Superior temporal gyrus (tissue), 1 donor: Measurements from ENCODE around the gene FARS2.
"Not testable (repeated sequence)": the region's sequence is repeated elsewhere in the genome, so short reads cannot be mapped to it uniquely, and the experiment has no call there.

Experiments used
- DNase-seq: peaks from one replicate; pipeline ENCODE4 v3.0.0-alpha.2; 2016; ENCODE audit errors: extremely low spot score

The FARS2 gene

DNA sequence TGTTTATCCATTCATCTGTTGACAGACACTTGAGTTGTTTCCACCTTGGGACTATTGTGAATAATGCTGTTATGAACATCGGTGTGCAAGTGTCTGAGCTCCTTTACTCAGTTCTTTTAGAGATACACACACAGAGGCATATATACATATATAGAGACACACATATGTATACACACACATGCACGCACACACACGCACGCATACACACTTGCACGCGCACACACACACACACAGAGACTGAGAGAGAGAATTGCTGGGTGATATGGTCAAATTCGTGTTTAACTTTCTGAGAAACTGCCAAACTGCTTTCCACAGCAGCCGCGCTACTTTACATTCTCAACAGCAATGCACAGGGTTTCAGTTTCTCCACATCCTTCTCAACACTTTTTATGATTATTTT, 273.3 kb downstream of the FARS2 start:
- DNase-seq, result no peak

DNA sequence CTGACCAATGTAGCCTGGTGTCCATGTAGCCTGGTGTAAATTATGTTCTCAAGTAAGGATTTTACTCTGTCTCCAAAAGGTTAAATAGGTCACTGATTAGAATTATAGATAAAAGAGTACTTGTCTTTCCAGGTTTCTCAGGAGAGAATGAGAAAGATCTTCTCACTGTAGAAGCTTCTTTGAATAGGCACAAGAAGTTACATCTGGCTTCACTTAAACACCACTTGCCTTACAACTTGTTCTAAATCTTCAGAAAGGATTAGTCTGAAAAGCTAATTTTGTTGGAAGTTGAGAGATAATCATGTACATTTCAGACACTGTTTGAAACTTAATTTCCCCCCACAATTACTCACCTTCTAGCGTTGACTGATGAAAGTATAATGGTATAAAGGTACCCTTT, 275.3 kb downstream of the FARS2 start:
- no peak for DNase-seq

GRCh38 chr6:5537132-5537531, 275.8 kb downstream of the FARS2 start:
- DNase-seq, result no peak

- DNase-seq, result no peak
These were observed 276.7 kb downstream of the FARS2 start for GRCh38 chr6:5537967-5538366.

- DNase-seq, result no peak
These were observed 279.1 kb downstream of the FARS2 start for GRCh38 chr6:5540370-5540769.

DNA sequence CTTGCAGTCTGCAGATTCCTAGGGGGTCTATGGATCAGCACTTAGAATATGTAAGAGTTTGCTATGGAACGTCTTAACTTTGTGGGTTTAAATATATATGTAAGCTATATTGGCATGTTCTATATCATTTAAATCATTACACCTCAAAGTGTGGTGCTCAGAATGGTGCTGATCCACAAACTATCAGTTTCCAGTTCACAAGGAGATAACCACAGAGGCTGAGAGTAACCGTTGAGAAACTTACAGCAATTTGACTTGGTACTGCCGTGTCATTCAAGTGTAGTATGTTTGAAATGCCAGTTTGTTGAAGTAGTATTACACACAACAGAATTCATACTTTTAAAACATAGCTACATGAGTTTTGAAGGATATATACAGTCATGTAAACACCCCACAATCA, 279.7 kb downstream of the FARS2 start:
- DNase-seq, result no peak

- DNase-seq, result no peak
These were observed 280.6 kb downstream of the FARS2 start for GRCh38 chr6:5541751-5542432.

DNA sequence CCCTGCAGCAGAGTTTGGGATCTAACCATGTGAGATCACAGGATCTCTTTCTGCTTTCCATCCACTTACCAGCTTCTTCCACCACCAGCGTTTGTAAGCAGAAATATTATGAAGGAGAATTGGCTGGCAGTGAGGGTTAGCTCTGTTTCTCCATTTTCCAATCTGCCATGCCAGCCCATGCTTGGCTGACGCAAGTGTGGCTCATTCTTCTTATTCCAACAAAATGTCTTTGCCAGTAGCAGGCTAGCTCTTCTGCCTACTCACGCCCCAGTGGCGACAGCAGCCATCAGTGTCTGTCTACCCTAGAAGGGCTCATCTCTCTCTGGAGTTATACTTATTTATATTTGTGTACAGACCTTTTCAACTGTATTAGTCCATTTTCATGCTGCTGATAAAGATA, 286.2 kb downstream of the FARS2 start:
- DNase-seq, result no peak

DNA sequence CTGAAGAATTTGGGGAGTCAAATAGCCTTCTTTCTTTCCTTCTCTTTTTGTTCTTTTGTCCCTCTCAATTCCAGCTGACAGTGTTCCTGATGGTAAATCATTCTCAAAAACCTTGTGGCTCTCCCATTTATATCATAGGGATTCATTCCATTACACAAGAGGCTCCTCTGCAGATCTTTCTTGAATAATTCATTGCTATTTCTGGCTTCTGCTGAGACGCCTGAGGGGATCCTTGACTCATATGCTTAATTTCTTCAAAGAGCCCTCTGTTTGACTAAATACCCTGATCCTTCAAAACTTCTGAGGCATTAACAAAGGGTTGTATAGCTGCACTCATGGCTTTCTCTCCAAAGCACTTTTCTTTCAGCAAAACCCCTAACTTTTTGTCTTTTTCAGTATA, 289.3 kb downstream of the FARS2 start:
- DNase-seq, result no peak

- DNase-seq, result no peak
These were observed 290.9 kb downstream of the FARS2 start for GRCh38 chr6:5552243-5552642.

DNA sequence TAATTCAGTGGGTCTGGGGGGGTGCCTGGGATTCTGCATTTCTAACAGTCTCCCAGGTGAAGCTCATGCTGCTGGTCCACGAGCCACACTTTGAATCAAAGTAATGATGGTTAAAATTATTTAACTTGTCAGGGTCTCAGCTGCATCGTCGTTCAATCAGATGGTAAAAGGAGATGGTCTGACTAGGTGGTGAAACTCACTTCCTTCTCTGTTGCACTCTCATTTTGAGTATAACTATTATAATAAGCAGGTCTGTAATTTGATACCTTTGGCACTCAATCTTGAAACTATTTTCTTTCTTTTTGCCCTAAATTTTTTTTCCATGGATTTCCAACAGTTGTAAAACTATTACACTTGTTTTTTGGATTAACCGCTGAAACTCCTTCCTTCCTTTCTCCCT, 292.5 kb downstream of the FARS2 start:
- no peak for DNase-seq

GRCh38 chr6:5554226-5554625, 292.9 kb downstream of the FARS2 start:
- DNase-seq, result no peak

- no peak for DNase-seq
These were observed 294.7 kb downstream of the FARS2 start for GRCh38 chr6:5556011-5556410.

GRCh38 chr6:5557506-5557905, 296.2 kb downstream of the FARS2 start:
- no peak for DNase-seq

- DNase-seq, result no peak
These were observed 298.3 kb downstream of the FARS2 start for GRCh38 chr6:5559651-5560050.

GRCh38 chr6:5562277-5562676, 301.0 kb downstream of the FARS2 start:
- no peak for DNase-seq

- no peak for DNase-seq
These were observed 301.8 kb downstream of the FARS2 start for GRCh38 chr6:5563086-5563485.

- not testable (repeated sequence) for DNase-seq
These were observed 303.4 kb downstream of the FARS2 start for GRCh38 chr6:5564746-5565145.

DNA sequence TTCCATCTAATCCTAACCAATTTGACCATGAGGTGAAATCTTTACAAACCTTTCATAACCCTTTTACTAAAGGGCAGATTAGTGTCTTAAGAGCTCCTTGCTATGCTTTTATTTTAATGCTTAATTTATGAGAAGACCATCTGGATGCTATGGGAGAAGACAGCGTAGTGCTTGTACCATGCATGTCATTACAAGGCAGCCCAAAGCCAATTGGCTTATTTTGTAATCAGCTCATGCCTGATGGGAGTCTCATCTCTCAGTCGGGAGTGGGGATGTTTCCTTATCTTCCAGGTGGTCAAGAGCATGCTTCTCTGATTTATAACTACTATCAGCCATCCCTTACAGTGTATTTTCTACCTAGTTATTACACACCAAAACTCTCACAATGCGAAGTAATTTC, 304.7 kb downstream of the FARS2 start:
- no peak for DNase-seq

DNA sequence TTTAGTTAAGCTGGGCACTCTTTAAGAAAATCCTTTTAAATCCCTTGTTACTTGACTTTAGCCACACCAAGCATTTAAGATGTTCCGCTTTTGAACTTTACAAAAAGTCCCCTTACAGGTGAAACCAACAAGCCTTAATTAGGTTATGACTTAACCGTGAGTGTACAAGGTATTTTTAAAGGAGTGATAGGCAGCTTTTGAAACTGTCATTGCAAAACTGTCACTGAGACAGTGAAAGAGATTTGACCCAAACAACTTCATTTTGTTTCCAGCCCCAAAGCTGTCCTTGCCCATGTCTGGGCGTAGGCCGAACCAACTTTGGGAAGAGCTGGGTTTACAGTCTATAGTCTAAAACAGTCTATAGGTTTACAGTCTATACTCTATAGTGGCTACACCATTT, 305.4 kb downstream of the FARS2 start:
- DNase-seq, result no peak

GRCh38 chr6:5567352-5567751, 306.0 kb downstream of the FARS2 start:
- no peak for DNase-seq

DNA sequence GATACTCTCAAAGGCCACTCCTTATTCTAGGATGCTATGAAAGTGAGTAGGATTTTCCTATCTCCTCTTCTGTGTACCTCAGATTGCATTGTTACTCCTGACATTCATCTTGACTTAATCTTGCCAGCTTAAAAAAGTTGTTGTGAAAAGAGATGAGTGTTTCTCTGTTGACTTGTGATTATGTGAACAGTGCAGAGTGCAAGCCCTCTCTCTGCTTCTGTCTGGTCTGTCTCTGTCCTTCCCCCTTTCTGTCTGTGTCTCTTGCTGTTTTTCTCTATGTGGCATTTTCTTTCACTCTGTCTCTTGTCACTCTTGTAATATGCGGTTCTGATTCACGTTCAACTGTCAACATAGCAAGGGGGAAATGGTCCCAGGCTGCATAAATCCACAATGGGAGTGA, 306.6 kb downstream of the FARS2 start:
- no peak for DNase-seq

GRCh38 chr6:5569491-5569890, 308.2 kb downstream of the FARS2 start:
- no peak for DNase-seq

DNA sequence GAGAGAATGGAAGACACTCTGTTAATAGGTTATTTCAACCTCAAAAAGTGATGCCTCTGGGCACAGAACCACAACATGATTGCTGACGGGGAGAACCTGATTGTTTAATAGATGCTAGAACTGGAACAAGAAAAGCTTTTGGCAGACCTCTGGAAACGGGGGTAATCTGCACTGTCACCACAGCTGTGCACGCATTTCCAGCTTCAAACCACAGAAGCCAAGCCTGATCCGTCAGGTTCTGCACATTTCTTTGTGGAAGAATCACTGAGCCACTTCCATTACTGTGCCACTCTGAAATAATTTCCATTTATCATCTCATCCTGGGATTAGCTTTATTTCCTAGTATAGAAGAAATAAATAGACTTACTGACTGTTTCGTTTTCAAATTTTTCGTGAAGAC, 309.3 kb downstream of the FARS2 start:
- no peak for DNase-seq
